ENCODE data around the gene CYFIP2. TPM values are rescaled to one million over a fixed set of nuclear protein-coding genes. Genes with fewer than 3 reads are reported as not detected.
A peak's percentile ranks its signal among the peaks of the same experiment; 100 is the strongest.

The CYFIP2 gene
- total and polyA plus RNA-seq, 4 donors, result 48.1 to 160 (median 104) TPM

GRCh38 chr5:157444224-157444623 is 178.3 kb downstream of the CYFIP2 start:
- Histone ChIP-seq H3K9me3 (ENCODE audit: control insufficient read depth, insufficient read depth, low read length) (no peaks in the 10 kb centered on the region), H3K27me3 (ENCODE audit: control insufficient read depth, insufficient read depth, low read length) (no peaks in the 10 kb centered on the region), H3K4me1 (ENCODE audit: control insufficient read depth, insufficient read depth, low read length) (peaks cover 6% of the 10 kb centered on the region), H3K4me3 (ENCODE audit: low read depth, low read length) (no peak overlapping the region), H3K36me3 (ENCODE audit: control insufficient read depth, insufficient read depth, low read length) (no peaks in the 10 kb centered on the region), H3K27ac (ENCODE audit: low read depth, low read length) (no peak overlapping the region)
- no CpG with 5 or more reads among the region's 4 CpGs for WGBS (ENCODE audit: insufficient coverage)
- DNase-seq (ENCODE audit: low read depth in 4 of 6, low spot score in 6 of 6), result peak in 1 of 6 donors; percentile 15

Other genes starting within 250 kb of the CYFIP2 start
- under 1 TPM; 0.11 to 0.20 TPM for gene HAVCR1, start 207.0 kb upstream of the CYFIP2 start, total RNA-seq
- under 1 TPM; 0.20 to 0.60 TPM for gene HAVCR1, start 207.0 kb upstream of the CYFIP2 start, polyA plus RNA-seq (ENCODE audit: insufficient read length in 2 of 2)
- 10 to 100 TPM; 10.6 to 22.9 TPM for gene HAVCR2, start 157.1 kb upstream of the CYFIP2 start, total RNA-seq
- 1 to 10 TPM; 8.5 to 8.9 TPM for gene HAVCR2, start 157.1 kb upstream of the CYFIP2 start, polyA plus RNA-seq (ENCODE audit: insufficient read length in 2 of 2)
- 10 to 100 TPM; 19.5 to 23.2 TPM for gene MED7, start 123.3 kb upstream of the CYFIP2 start, total RNA-seq
- gene MED7, start 123.3 kb upstream of the CYFIP2 start, polyA plus RNA-seq (ENCODE audit: insufficient read length in 2 of 2), result 10 to 100 TPM; 18.7 to 19.8 TPM
- gene GARIN3, start 99.9 kb upstream of the CYFIP2 start, total RNA-seq, result not detected
- gene GARIN3, start 99.9 kb upstream of the CYFIP2 start, polyA plus RNA-seq (ENCODE audit: insufficient read length in 2 of 2), result not detected
- under 1 TPM; 0.06 to 0.50 TPM for gene ITK, start 85.3 kb upstream of the CYFIP2 start, total RNA-seq
- gene ITK, start 85.3 kb upstream of the CYFIP2 start, polyA plus RNA-seq (ENCODE audit: insufficient read length in 2 of 2), result under 1 TPM; 0.41 to 0.51 TPM
- gene NIPAL4, start 194.1 kb downstream of the CYFIP2 start, total RNA-seq, result 1 to 10 TPM; 1.1 to 1.3 TPM
- 1 to 10 TPM; 3.9 to 4.8 TPM for gene NIPAL4, start 194.1 kb downstream of the CYFIP2 start, polyA plus RNA-seq (ENCODE audit: insufficient read length in 2 of 2)

Measured in spinal cord (tissue), 10 donors.